Natural killer cell treated with Interleukin-12 subunit alpha and Interleukin-12 subunit beta and Interleukin-15 and Interleukin-18, amount 100 ng/mL, for 72 hours (primary cell): Measurements from ENCODE around the gene TACC2. TPM values are rescaled to one million over a fixed set of nuclear protein-coding genes. Genes with fewer than 3 reads are reported as not detected.

Experiments used
- ATAC-seq, 2 donors: fragments of 150-1000 bp; cut with Tn5 transposase in 1 of 2; sonication (Bioruptor Pico), chemical (Tn5 transposase) in 1 of 2; 2 replicates each; pipeline ENCODE4 v1.10.0; 2021
- DNase-seq: peaks from one replicate; pipeline ENCODE4 v3.0.0; 2022; ENCODE audit warnings: low spot score
- H3K27ac Mint-ChIP-seq, 2 donors: 1 replicate in 1 of 2; 2 replicates in 1 of 2; pipeline ENCODE4 v1.8.0; 2022; ENCODE audit warnings: mixed read lengths in 2 of 2, mild to moderate bottlenecking in 1 of 2, moderate library complexity in 1 of 2
- H3K27me3 Mint-ChIP-seq, 2 donors: 1 replicate in 1 of 2; 2 replicates in 1 of 2; pipeline ENCODE4 v1.8.0; 2022; ENCODE audit warnings: mixed read lengths in 2 of 2
- H3K36me3 Mint-ChIP-seq: one replicate; pipeline ENCODE4 v1.8.0; 2022; ENCODE audit warnings: mixed read lengths
- H3K4me1 Mint-ChIP-seq, 2 donors: 1 replicate in 1 of 2; 2 replicates in 1 of 2; pipeline ENCODE4 v1.8.0; 2022; ENCODE audit warnings: low read depth in 2 of 2, mixed read lengths in 2 of 2, mild to moderate bottlenecking in 1 of 2
- H3K4me3 Mint-ChIP-seq: one replicate; pipeline ENCODE4 v1.8.0; 2022; ENCODE audit warnings: mixed read lengths
- H3K9me3 Mint-ChIP-seq: 2 replicates; pipeline ENCODE4 v1.8.0; 2022; ENCODE audit warnings: mixed read lengths
- total RNA-seq, 2 donors: library from RNA; stranded (reverse); gene quantifications; one replicate each; pipeline ENCODE4 v1.2.3, GENCODE V29; 2022

Gene TACC2
- total RNA-seq, 2 donors from 2014 or later, result not detected

- no peaks in the 10 kb centered on the region for H3K4me1 Mint-ChIP-seq
- peaks cover 8 to 13% of the 10 kb centered on the region in 2 donors for H3K27me3 Mint-ChIP-seq
- no peaks in the 10 kb centered on the region for H3K36me3 Mint-ChIP-seq
- H3K27ac Mint-ChIP-seq, result no peak overlapping the region
- no peaks in the 10 kb centered on the region for H3K9me3 Mint-ChIP-seq
- DNase-seq (no peak), ATAC-seq (peak; percentile 21 to 32)
- no peak overlapping the region for H3K4me3 Mint-ChIP-seq
Observed at GRCh38 chr10:122141821-122142640, 153.1 kb downstream of the TACC2 start.

GRCh38 chr10:122142641-122143237, 153.8 kb downstream of the TACC2 start:
- Mint-ChIP-seq H3K27me3 (peaks cover 8 to 13% of the 10 kb centered on the region in 2 donors), H3K9me3 (no peaks in the 10 kb centered on the region), H3K4me1 (no peaks in the 10 kb centered on the region), H3K4me3 (no peak overlapping the region), H3K36me3 (no peaks in the 10 kb centered on the region), H3K27ac (no peak overlapping the region)
- DNase-seq (no peak), ATAC-seq (peak in 1 of 2 donors; percentile 10)

GRCh38 chr10:122143238-122143841, 154.4 kb downstream of the TACC2 start:
- Mint-ChIP-seq H3K9me3 (no peaks in the 10 kb centered on the region), H3K27ac (no peak overlapping the region), H3K4me3 (no peak overlapping the region), H3K36me3 (no peaks in the 10 kb centered on the region), H3K27me3 (peaks cover 8 to 13% of the 10 kb centered on the region in 2 donors), H3K4me1 (no peaks in the 10 kb centered on the region)
- no peak for ATAC-seq
- DNase-seq, result no peak

GRCh38 chr10:122144199-122144598, 155.2 kb downstream of the TACC2 start:
- H3K27me3 Mint-ChIP-seq, result peaks cover 8 to 13% of the 10 kb centered on the region in 2 donors
- no peak overlapping the region for H3K4me3 Mint-ChIP-seq
- no peak for ATAC-seq

GRCh38 chr10:122145113-122145512, 156.2 kb downstream of the TACC2 start:
- Mint-ChIP-seq H3K27ac (no peak overlapping the region), H3K4me1 (no peaks in the 10 kb centered on the region), H3K9me3 (no peaks in the 10 kb centered on the region), H3K36me3 (no peaks in the 10 kb centered on the region), H3K27me3 (peaks cover 5 to 11% of the 10 kb centered on the region in 2 donors), H3K4me3 (no peak overlapping the region)
- no peak for ATAC-seq
- DNase-seq, result no peak

More at GRCh38 chr10:122144199-122144598, 155.2 kb downstream of the TACC2 start:
- no peak for DNase-seq
- Mint-ChIP-seq H3K4me1 (no peaks in the 10 kb centered on the region), H3K9me3 (no peaks in the 10 kb centered on the region), H3K27ac (no peak overlapping the region), H3K36me3 (no peaks in the 10 kb centered on the region)

- ATAC-seq (no peak), DNase-seq (no peak)
- H3K27ac Mint-ChIP-seq, result no peak overlapping the region
- H3K27me3 Mint-ChIP-seq, result no peaks in the 10 kb centered on the region
- no peaks in the 10 kb centered on the region for H3K9me3 Mint-ChIP-seq
- H3K4me3 Mint-ChIP-seq, result no peak overlapping the region
- H3K36me3 Mint-ChIP-seq, result no peaks in the 10 kb centered on the region
- H3K4me1 Mint-ChIP-seq, result no peaks in the 10 kb centered on the region
Observed at GRCh38 chr10:122147663-122148062, 158.7 kb downstream of the TACC2 start.

- Mint-ChIP-seq H3K27ac (no peak overlapping the region), H3K4me3 (no peak overlapping the region)
- ATAC-seq, result no peak
Observed at GRCh38 chr10:122148876-122149560, 160.1 kb downstream of the TACC2 start.

GRCh38 chr10:122149561-122150505, 160.9 kb downstream of the TACC2 start:
- H3K4me1 Mint-ChIP-seq, result no peaks in the 10 kb centered on the region
- H3K4me3 Mint-ChIP-seq, result no peak overlapping the region
- no peaks in the 10 kb centered on the region for H3K9me3 Mint-ChIP-seq
- H3K36me3 Mint-ChIP-seq, result no peaks in the 10 kb centered on the region
- H3K27me3 Mint-ChIP-seq, result no peaks in the 10 kb centered on the region
- H3K27ac Mint-ChIP-seq, result no peak overlapping the region
- no peak for DNase-seq
- no peak for ATAC-seq

More at GRCh38 chr10:122148876-122149560, 160.1 kb downstream of the TACC2 start:
- Mint-ChIP-seq H3K9me3 (no peaks in the 10 kb centered on the region), H3K27me3 (no peaks in the 10 kb centered on the region), H3K4me1 (no peaks in the 10 kb centered on the region), H3K36me3 (no peaks in the 10 kb centered on the region)
- DNase-seq, result no peak

GRCh38 chr10:122151121-122151694, 162.2 kb downstream of the TACC2 start:
- no peaks in the 10 kb centered on the region for H3K36me3 Mint-ChIP-seq
- no peak overlapping the region for H3K27ac Mint-ChIP-seq
- H3K4me1 Mint-ChIP-seq, result no peaks in the 10 kb centered on the region
- no peak for ATAC-seq
- no peak overlapping the region for H3K4me3 Mint-ChIP-seq
- no peak for DNase-seq
- peaks cover 0 to under 1% of the 10 kb centered on the region in 2 donors for H3K27me3 Mint-ChIP-seq
- no peaks in the 10 kb centered on the region for H3K9me3 Mint-ChIP-seq

GRCh38 chr10:122152544-122152943, 163.6 kb downstream of the TACC2 start:
- no peaks in the 10 kb centered on the region for H3K36me3 Mint-ChIP-seq
- no peak overlapping the region for H3K27ac Mint-ChIP-seq
- H3K4me3 Mint-ChIP-seq, result no peak overlapping the region

GRCh38 chr10:122154031-122154544, 165.1 kb downstream of the TACC2 start:
- Mint-ChIP-seq H3K4me3 (no peak overlapping the region), H3K27me3 (peaks cover 13 to 27% of the 10 kb centered on the region in 2 donors), H3K4me1 (no peaks in the 10 kb centered on the region), H3K27ac (no peak overlapping the region), H3K36me3 (no peaks in the 10 kb centered on the region), H3K9me3 (no peaks in the 10 kb centered on the region)
- DNase-seq (no peak), ATAC-seq (no peak)

More at GRCh38 chr10:122152544-122152943, 163.6 kb downstream of the TACC2 start:
- ATAC-seq, result no peak
- Mint-ChIP-seq H3K27me3 (peaks cover 9 to 14% of the 10 kb centered on the region in 2 donors), H3K4me1 (no peaks in the 10 kb centered on the region), H3K9me3 (no peaks in the 10 kb centered on the region)
- DNase-seq, result no peak

- no peak overlapping the region for H3K4me3 Mint-ChIP-seq
- no peak for ATAC-seq
- no peak for DNase-seq
- no peaks in the 10 kb centered on the region for H3K36me3 Mint-ChIP-seq
- no peaks in the 10 kb centered on the region for H3K4me1 Mint-ChIP-seq
- no peaks in the 10 kb centered on the region for H3K9me3 Mint-ChIP-seq
- peaks cover 13 to 29% of the 10 kb centered on the region in 2 donors for H3K27me3 Mint-ChIP-seq
- no peak overlapping the region for H3K27ac Mint-ChIP-seq
Observed at GRCh38 chr10:122154545-122155366, 165.8 kb downstream of the TACC2 start.
